Erythroblast (primary cell): Measurements from ENCODE around the gene VARS1.

Experiments
- GATA1 ChIP-seq: IDR thresholded peaks from 2 replicates; pipeline ENCODE4 v1.6.1; 2011; ENCODE audit warnings: low read depth, mild to moderate bottlenecking, control low read depth, low read length, moderate library complexity
- POLR2A ChIP-seq: IDR thresholded peaks from 2 replicates; pipeline ENCODE4 v1.6.1; 2011; ENCODE audit warnings: mild to moderate bottlenecking, low read length

GRCh38 chr6:31771992-31772358 lies 23.6 kb downstream of the VARS1 start:
- TF ChIP-seq POLR2A, result no peak
- no peak for TF ChIP-seq GATA1
